Stimulated activated CD8-positive, alpha-beta memory T cell treated with anti-CD3 and anti-CD28 coated beads, Interleukin-12 subunit alpha, Interleukin-12 subunit beta, amount 100 ng/mL, for 1 hour (primary cell): ENCODE measurements around the gene OR6C1.
"Not testable (repeated sequence)": the region's sequence is repeated elsewhere in the genome, so short reads cannot be mapped to it uniquely, and the experiment has no call there.

Source experiments
- DNase-seq: peaks from one replicate; pipeline ENCODE4 v3.0.0-alpha.2; 2020; ENCODE audit warnings: low read depth

The OR6C1 gene

DNA sequence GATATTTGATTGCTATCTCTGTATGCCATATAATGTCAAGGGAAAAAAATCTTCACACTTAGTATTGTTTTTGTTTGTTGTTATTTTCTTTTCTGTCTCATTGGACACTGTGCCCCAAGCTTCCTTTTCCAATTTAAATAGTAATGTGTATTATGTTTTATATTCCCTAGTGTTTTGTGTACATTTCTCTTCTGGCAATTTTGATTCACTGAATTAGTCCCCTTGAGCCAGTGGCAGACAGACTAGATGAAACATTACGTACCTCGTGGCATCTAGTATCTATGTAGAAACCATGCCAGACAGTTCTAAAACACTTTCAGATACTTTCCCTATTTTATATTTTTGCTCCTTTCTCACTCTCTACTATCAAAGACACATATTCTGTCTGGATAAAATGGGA, at the start of gene OR6C1:
Gene OR6C1, plus strand, starts transcription at position 301 of the 400 bp plus-strand sequence. CDS start 6,257 bp downstream, outside the sequence.
- no peak for DNase-seq

DNA sequence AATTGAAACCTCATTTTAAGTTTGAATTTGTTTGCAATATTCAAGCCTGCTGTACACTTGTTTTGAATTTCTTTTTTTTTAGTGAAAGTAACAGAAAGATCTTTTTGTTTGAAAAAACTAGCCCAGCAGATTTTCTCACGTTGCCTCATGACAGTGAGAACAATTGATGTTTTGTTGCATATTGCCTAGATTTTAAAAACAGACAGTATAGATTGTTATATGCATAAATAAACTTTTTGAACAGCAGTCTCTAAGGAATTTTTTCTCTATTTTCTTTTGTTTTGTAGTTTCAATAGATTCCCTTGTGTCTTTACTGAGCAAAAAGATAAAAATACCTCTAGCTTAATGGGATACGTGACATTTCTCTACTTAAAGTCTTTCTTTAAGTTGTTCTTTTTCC, 33.2 kb upstream of the OR6C1 start:
- no peak for DNase-seq

DNA sequence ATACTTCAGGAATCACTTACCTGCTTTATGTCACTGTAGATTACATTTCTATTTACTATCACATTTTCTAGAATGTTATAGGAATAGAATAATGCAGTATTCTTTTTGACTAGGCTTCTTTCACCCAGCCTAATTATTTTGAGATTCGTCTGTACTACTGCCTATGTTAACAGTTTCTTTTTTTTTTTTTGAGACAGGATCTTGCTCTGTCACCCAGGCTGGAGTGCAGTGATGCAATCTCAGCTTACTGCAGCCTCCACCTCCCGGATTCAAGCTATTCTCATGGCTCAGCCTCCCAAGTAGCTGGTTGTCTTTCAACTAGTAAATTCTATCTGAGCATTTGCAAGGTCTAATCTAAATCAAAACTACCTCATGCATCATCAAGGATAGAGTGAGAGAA, 24.1 kb upstream of the OR6C1 start:
- no peak for DNase-seq

DNA sequence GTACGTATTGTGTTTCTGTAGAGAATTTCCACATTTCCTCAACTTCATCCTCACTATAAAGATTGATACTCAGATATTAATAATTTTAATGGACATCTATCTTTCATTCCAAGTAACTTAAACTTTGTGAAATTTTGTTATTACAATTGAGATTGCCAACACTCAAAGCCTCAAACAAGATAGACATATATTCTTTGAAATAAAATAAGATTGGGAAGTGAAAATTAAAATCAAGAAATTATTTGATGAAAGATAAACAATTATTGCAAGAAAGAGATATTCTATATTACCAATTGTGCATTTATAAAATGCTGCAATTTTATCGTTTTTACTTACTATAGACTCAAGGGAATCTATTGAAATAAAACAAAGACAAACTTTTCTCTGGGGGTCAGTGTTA, 17.7 kb upstream of the OR6C1 start, which contains the start of gene OR6C6:
Gene OR6C6, minus strand, starts transcription at position 101 of the 400 bp plus-strand sequence. CDS start 1,337 bp downstream, outside the sequence.
- DNase-seq: no peak

DNA sequence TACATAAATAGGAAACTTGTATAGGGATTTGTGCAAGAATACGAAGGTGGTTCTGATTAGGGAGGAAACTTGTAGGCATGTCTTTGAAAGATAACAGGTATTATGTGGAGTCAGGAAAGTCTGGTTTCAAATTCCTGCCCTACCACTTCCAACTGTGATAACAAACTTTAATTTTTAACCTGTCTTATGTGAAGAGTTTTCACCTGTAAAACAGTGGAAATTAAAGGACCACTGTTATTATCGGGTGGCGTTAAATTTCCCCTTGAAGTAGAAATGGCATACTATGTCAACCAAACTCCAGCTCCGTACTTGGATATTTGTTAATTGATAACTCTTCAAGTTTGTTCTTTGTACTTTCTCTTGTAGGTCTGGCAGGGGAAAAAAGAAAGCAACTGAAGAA, 6.1 kb downstream of the OR6C1 start:
- no peak for DNase-seq

DNA sequence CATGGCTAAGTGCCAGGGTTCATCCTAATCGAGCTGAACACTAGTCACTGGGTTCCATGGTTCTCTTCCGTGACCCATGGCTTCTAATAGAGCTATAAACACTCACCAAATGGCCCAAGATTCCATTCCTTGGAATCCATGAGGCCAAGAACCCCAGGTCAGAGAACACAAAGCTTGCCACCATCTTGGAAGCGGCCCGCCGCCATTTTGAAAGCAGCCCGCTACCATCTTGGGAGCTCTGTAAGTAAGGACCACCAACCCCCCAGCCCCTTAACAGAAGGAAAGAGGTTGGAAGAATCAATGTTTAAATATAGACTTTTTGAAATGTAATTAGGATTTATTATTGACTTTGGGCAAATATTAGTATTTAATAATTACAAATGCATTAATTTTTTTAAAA, 11.7 kb downstream of the OR6C1 start:
- not testable (repeated sequence) for DNase-seq

DNA sequence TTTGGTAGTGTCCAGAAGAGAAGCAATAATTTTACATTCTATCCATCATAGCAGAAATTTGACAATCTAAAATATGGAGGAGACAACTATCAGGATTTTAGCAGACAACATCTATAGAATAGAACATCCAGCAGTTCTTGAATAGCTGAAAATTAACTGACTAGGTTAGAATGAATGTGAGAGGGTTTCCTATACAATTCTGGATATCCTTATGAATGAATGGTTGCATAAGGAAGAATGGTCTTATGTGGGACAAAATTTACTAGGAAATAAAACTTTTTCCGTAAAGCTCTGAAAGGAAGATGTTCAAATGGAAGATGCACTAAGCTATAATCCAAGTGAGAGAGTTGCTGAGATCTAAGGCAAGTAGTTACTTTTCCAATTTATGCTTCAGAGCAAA, 16.3 kb downstream of the OR6C1 start, which contains the start of gene OR6C3:
Gene OR6C3, plus strand, starts transcription at position 301 of the 400 bp plus-strand sequence. CDS start 955 bp downstream, outside the sequence.
- DNase-seq: no peak

DNA sequence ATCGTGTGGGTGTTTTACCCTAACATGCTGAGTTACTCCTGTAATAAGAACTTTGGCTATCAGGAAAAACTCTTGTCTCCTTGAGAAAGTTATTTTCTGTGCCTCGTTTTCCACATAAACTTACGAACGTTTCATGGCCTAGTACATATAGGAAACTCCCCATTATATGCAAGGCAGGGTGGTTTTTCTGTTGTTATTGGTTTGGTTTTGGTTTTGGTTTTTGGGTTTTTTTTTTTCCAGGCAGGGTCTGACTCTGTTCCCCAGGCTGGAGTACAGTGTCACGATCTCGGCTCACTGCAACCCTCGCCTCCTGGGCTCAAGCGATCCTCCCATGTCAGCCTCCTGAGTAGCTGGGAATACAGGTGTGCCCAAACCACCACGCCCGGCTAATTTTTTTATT, 21.9 kb downstream of the OR6C1 start:
- no peak for DNase-seq

DNA sequence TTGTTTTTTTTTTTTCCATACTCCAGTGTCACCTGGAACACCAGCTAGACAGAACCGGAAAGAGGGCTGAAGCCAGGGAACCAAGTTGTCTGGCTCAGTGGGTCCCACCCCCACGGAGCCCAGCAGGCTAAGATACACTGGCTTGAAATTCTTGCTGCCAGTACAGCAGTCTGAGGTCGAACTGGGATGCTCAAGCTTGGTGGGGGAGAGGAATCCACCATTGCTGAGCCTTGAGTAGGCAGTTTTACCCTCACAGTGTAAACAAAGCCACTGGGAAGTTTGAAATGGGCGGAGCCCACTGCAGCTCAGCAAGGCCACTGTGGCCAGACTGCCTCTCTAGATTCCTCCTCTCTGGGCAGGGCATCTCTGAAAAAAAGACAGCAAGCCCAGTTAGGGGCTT, 41.2 kb downstream of the OR6C1 start:
- not testable (repeated sequence) for DNase-seq

DNA sequence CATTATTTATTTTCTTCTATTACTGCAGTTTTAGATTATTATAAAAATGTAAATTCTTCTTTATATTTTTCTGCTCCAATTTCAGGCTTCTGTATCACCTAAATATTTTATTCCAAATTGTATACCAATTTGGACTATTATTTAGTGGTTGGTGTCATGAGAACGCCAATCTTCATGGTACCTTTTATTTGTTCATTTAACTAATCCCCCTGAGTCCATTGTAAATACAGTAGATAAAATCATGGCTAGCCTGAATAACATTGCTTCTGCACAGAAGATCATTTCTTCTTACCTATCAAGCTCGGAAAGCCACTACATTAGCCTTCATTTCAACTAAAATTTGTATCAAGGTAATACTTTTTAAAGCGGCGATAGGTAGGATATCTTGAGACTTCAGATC, 48.5 kb downstream of the OR6C1 start, which contains the start of gene OR6C75:
Gene OR6C75, plus strand, starts transcription at position 301 of the 400 bp plus-strand sequence. CDS start 2,136 bp downstream, outside the sequence.
- no peak for DNase-seq

DNA sequence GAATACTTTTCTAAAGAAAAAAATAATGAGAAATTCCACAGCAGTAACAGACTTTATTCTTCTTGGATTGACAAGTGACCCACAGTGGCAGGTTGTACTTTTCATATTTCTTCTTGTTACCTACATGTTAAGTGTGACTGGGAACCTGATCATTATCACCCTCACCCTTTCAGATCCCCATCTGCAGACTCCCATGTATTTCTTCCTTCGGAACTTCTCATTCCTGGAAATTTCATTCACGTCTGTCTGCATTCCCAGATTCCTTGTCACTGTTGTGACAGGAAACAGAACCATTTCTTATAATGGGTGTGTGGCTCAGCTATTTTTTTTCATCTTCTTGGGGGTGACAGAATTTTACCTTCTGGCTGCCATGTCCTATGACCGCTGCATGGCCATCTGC, 50.9 kb downstream of the OR6C1 start:
- DNase-seq: no peak
